ENCODE data around the gene TRAK1.

DNA sequence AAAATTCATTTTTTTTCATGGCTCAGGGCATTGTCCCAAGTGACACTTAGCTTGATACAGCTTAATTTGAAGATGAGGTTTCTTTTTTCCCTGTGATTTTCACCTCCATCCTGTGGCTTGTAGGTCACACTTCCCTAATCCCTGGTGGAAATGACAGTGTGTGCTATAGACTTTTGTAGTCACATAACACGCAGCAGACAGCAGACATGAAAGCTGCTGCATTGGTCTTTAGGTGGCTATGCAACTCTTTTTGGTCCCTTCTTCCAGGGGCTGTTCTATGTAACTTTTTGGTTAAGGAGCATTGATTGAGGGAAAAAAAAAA is 38.8 kb downstream of the TRAK1 start:
- TF ChIP-seq POLR2A (IDR thresholded peaks at IDR 0.05; ENCODE audit: low read length) (no peak), GATA1 (IDR thresholded peaks at IDR 0.05; ENCODE audit: low read depth, low read length) (no peak)
